Measurements from ENCODE around the gene LSM4. TPM values are rescaled to one million over a fixed set of nuclear protein-coding genes. Genes with fewer than 3 reads are reported as not detected.

The LSM4 gene
- total and polyA plus RNA-seq, 10 of the 15 experiments (the other 5 are each of a cell fraction or from before 2014, with no cell fraction given) = 12.6 to 652 (median 217) TPM

DNA sequence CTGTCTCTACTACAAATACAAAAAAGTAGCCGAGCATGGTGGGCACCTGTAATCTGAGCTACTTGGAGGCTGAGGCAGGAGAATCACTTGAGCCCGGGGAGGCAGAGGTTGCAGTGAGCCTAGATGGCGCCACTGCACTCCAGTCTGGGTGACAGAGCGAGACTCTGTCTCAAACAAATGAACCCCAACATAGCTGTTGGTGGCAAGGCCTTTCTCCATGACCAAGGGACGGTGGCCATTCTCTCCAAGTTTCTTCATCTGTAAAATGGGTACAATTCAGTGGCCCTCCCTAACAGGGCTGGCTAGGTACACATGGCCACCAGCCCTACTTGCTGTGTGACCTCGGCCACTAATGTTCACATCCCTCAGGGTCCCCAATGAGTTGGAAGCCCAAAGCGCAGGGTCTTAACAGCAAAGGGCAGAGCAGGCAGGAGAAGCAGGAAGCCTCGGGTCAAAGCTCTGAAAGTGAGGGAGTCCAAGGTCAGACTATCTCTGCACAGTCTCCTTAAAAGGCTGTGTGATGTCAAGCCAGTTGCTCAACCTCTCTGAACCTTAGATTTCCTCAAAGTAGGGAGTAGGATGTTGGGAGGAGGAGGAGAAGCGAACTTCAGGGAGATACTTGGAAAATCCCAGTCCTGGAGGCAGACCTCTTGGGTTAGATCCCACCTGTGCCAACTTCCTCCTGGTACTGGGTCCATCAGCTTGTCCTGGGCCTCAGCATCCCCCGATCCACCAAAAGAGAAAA, 44.2 kb downstream of the LSM4 start (continued):
- TF ChIP-seq, protein P1, sequence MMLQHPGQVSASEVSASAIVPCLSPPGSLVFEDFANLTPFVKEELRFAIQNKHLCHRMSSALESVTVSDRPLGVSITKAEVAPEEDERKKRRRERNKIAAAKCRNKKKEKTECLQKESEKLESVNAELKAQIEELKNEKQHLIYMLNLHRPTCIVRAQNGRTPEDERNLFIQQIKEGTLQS (IDR thresholded peaks at IDR 0.05; ENCODE audit: borderline replicate concordance, extremely low read depth, low read depth, low read length) = no peak
- TF ChIP-seq RB1 (IDR thresholded peaks at IDR 0.05; ENCODE audit: borderline replicate concordance) = no peak
- no peak for TF ChIP-seq NRF1 (conservative IDR thresholded peaks at IDR 0.05; ENCODE audit: low read depth, low read length)
- TF ChIP-seq KAT2A (conservative IDR thresholded peaks at IDR 0.05; ENCODE audit: control insufficient read depth, low read depth, low read length) = no peak
- TF ChIP-seq, protein P2, sequence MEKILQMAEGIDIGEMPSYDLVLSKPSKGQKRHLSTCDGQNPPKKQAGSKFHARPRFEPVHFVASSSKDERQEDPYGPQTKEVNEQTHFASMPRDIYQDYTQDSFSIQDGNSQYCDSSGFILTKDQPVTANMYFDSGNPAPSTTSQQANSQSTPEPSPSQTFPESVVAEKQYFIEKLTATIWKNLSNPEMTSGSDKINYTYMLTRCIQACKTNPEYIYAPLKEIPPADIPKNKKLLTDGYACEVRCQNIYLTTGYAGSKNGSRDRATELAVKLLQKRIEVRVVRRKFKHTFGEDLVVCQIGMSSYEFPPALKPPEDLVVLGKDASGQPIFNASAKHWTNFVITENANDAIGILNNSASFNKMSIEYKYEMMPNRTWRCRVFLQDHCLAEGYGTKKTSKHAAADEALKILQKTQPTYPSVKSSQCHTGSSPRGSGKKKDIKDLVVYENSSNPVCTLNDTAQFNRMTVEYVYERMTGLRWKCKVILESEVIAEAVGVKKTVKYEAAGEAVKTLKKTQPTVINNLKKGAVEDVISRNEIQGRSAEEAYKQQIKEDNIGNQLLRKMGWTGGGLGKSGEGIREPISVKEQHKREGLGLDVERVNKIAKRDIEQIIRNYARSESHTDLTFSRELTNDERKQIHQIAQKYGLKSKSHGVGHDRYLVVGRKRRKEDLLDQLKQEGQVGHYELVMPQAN (conservative IDR thresholded peaks at IDR 0.05) = no peak

DNA sequence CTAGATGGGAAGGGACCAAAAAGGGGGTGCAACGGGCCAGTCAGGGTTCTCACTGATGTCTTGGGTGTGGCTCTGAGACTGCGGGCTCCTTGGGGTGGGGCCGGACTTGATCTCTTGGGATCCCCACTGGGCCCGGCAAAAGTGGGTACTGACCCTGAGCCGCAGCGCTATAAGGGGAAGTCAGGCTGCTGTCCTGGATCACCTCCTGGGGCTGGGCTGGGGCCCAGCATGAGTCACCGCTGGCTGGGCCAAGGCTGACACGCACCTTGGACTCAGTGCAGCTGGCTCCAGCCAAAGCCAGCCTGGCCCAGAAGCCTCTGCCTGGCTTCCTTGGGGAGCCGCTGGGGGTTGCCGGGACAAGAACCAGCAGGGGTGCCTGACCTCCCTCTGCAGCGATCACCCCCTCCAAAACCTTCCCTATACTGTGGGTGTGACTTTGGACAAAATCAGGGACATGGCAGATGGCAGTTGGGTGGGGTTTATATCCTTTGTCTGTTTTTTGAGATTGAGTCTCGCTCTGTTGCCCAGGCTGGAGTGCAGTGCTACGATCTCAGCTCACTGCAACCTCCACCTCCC, 48.0 kb downstream of the LSM4 start:
- peaks cover 22% of the 10 kb centered on the region for H3K79me2 ChIP-seq (ENCODE audit: control insufficient read depth, insufficient read depth, low read length)
- H4K20me1 ChIP-seq (ENCODE audit: control insufficient read depth, insufficient read depth) = peaks cover 14% of the 10 kb centered on the region
- in situ Hi-C loops (cut with MboI) = loop anchor here (5.0 kb wide), 2 partner anchors 47 to 132 kb away; partner anchors contain the start of gene LSM4

More for the DNA sequence above, 48.0 kb downstream of the LSM4 start:
- WGBS (ENCODE audit: insufficient coverage, insufficient replicate concordance, low lambda C conversion rate, missing lambda C conversion rate) = 85% methylated on average over 13 of the region's 13 CpGs
- TF ChIP-seq KAT2A (conservative IDR thresholded peaks at IDR 0.05; ENCODE audit: control insufficient read depth, low read depth, low read length) (no peak), ZBED1 (IDR thresholded peaks at IDR 0.05; ENCODE audit: borderline replicate concordance) (no peak), POLR2A (IDR thresholded peaks at IDR 0.05; ENCODE audit: low read depth, low read length) (peak; percentile 47; the same call in 1 of the 2 replicates)
- no peak overlapping the region for H3K9ac ChIP-seq (ENCODE audit: control insufficient read depth, insufficient read depth, low read length)
- no peak overlapping the region for H3K4me2 ChIP-seq (ENCODE audit: control insufficient read depth, insufficient read depth)
- peaks cover 0 to 4% of the 10 kb centered on the region in 2 experiments; a peak in 2 of 4 replicates for H3K36me3 ChIP-seq (ENCODE audit: control insufficient read depth in 2 of 2, insufficient read depth in 2 of 2, low read length in 1 of 2)
- intact Hi-C loops (cut with micrococcal nuclease; ENCODE audit: unreplicated experiment) = loop anchor here (5.0 kb wide), 1 partner anchor 67 kb away; the partner anchor contains the start of gene PGPEP1
- ChIA-PET CTCF (interaction anchor here (0.6 to 14.1 kb wide), 5 partner anchors 8 to 270 kb away, joined by 3 to 516 read pairs (median 5); partner anchors contain the start of gene LSM4), RAD21 (ENCODE audit: unreplicated experiment) (interaction anchor here (1.1 to 1.4 kb wide), 2 partner anchors 50 to 54 kb away, joined by 3 to 9 read pairs; no protein-coding TSS in a partner anchor), POLR2A (interaction anchor here (8.4 kb wide), 1 partner anchor 54 kb away, joined by 206 read pairs; no protein-coding TSS in a partner anchor), SMC1A (ENCODE audit: uncharacterized antibody, unreplicated experiment) (interaction anchor here (0.7 to 1.5 kb wide), 4 partner anchors 47 to 54 kb away, joined by 3 to 10 read pairs (median 4); partner anchors contain the start of gene LSM4)
- H3K4me3 ChIP-seq = no peak overlapping the region
- DNase-seq (ENCODE audit: low read depth, low spot score) = no peak
- no peak for FAIRE-seq
- no peaks in the 10 kb centered on the region for H3K27me3 ChIP-seq (replicated peaks in 1 of 2; ENCODE audit: control insufficient read depth in 2 of 2, insufficient read depth in 2 of 2, low read length in 1 of 2)
- no TSS peak for BruUV-seq (replicated peaks)
- peaks cover 13% of the 10 kb centered on the region for H3K4me1 ChIP-seq (ENCODE audit: control insufficient read depth, insufficient read depth, low read length)
- no peaks in the 10 kb centered on the region for H3K9me3 ChIP-seq (replicated peaks; ENCODE audit: control insufficient read depth, insufficient read depth, low read length)
- peak; percentile 4; the same call in 1 of the 3 replicates for ATAC-seq
- no peak overlapping the region for H3K27ac ChIP-seq (ENCODE audit: control insufficient read depth, insufficient read depth)
- H2AFZ ChIP-seq (ENCODE audit: control insufficient read depth, low read depth, low read length) = no peak overlapping the region
